ENCODE data around the gene TMEM130. TPM values are rescaled to one million over a fixed set of nuclear protein-coding genes. Genes with fewer than 3 reads are reported as not detected.
"Not testable (repeated sequence)": the region's sequence is repeated elsewhere in the genome, so short reads cannot be mapped to it uniquely, and the experiment has no call there.

The TMEM130 gene
- total RNA-seq, 1 donor from 2014 or later = not detected

- no peak for DNase-seq
Measured at GRCh38 chr7:98877146-98877545, 7.3 kb upstream of the TMEM130 start.

- no peak for DNase-seq
Measured at GRCh38 chr7:98875501-98875900, 5.7 kb upstream of the TMEM130 start.

GRCh38 chr7:98874942-98875341 lies 5.1 kb upstream of the TMEM130 start:
- no peak for DNase-seq

- not testable (repeated sequence) for DNase-seq
Measured at GRCh38 chr7:98873610-98874009, 3.8 kb upstream of the TMEM130 start.

GRCh38 chr7:98872328-98872924 lies 2.6 kb upstream of the TMEM130 start:
- peak; percentile 38 for DNase-seq

GRCh38 chr7:98870807-98871491 lies 1.1 kb upstream of the TMEM130 start:
- DNase-seq = no peak

GRCh38 chr7:98870121-98870651 lies 372 bp upstream of the TMEM130 start:
- DNase-seq = peak; percentile 31

GRCh38 chr7:98869027-98869596 lies 702 bp downstream of the TMEM130 start:
- no peak for DNase-seq

GRCh38 chr7:98868450-98868849 lies 1.4 kb downstream of the TMEM130 start:
- DNase-seq = no peak

- DNase-seq = no peak
Measured at GRCh38 chr7:98866765-98867164, 3.0 kb downstream of the TMEM130 start.

- DNase-seq = no peak
Measured at GRCh38 chr7:98866351-98866750, 3.5 kb downstream of the TMEM130 start.

GRCh38 chr7:98864731-98865453 lies 4.9 kb downstream of the TMEM130 start:
- DNase-seq = no peak

- no peak for DNase-seq
Measured at GRCh38 chr7:98863601-98864000, 6.2 kb downstream of the TMEM130 start.

GRCh38 chr7:98862716-98863420 lies 6.9 kb downstream of the TMEM130 start:
- no peak for DNase-seq

GRCh38 chr7:98862203-98862602 lies 7.6 kb downstream of the TMEM130 start:
- no peak for DNase-seq

GRCh38 chr7:98860071-98860470 lies 9.7 kb downstream of the TMEM130 start:
- no peak for DNase-seq

GRCh38 chr7:98855610-98856422 lies 14.0 kb downstream of the TMEM130 start:
- DNase-seq = no peak

GRCh38 chr7:98852826-98853225 lies 17.0 kb downstream of the TMEM130 start:
- no peak for DNase-seq

GRCh38 chr7:98848918-98849317 lies 20.9 kb downstream of the TMEM130 start:
- DNase-seq = no peak

GRCh38 chr7:98842552-98842951 lies 27.3 kb downstream of the TMEM130 start:
- not testable (repeated sequence) for DNase-seq

GRCh38 chr7:98841179-98841997 lies 28.4 kb downstream of the TMEM130 start:
- peak; percentile 74 for DNase-seq
